SK-N-MC (cell line): ENCODE measurements around the gene CBX5.
"Not testable (repeated sequence)": the region's sequence is repeated elsewhere in the genome, so short reads cannot be mapped to it uniquely, and the experiment has no call there.

Source experiments
- DNase-seq: peaks from one replicate; pipeline ENCODE4 v3.0.0-alpha.2; 2011; ENCODE audit warnings: low read depth, low spot score
- H3K27ac ChIP-seq: fragments of 200-600 bp; sonication (generic); 2 replicates; pipeline ENCODE4 v1.5.1; 2016; ENCODE audit warnings: mixed run types
- H3K36me3 ChIP-seq: fragments of 200-600 bp; sonication (generic); 2 replicates; pipeline ENCODE4 v1.6.1; 2017; ENCODE audit warnings: antibody characterized with exemption, low read length, mixed read lengths; ENCODE audit not compliant: insufficient read depth
- H3K4me3 ChIP-seq: fragments of 200-600 bp; sonication (generic); 2 replicates; pipeline ENCODE4 v1.5.1; 2016
- H3K9ac ChIP-seq: fragments of 200-600 bp; sonication (generic); 2 replicates; pipeline ENCODE4 v1.8.0; 2017; ENCODE audit warnings: mixed run types, mixed read lengths; ENCODE audit not compliant: insufficient read length
- H3K9me3 ChIP-seq: fragments of 200-600 bp; sonication (generic); 2 replicates; pipeline ENCODE4 v1.6.1; 2017; ENCODE audit warnings: low read depth, mild to moderate bottlenecking, antibody characterized with exemption, low read length, moderate library complexity, mixed read lengths
- EZH2 ChIP-seq: fragments of 200-600 bp; sonication (generic); IDR thresholded peaks from one replicate; pipeline ENCODE4 v1.6.1; 2017; ENCODE audit warnings: antibody characterized with exemption
- FOXP2 ChIP-seq: optimal IDR thresholded peaks from 2 replicates; pipeline ENCODE3; 2011; ENCODE audit warnings: mild to moderate bottlenecking, moderate library complexity; ENCODE audit not compliant: insufficient read depth; ENCODE audit errors: extremely low read length, control extremely low read depth
- POLR2AphosphoS5 ChIP-seq: IDR thresholded peaks from 2 replicates; pipeline ENCODE4 v1.6.1; 2012; ENCODE audit warnings: mild to moderate bottlenecking, low read depth, low read length, borderline replicate concordance

CBX5 gene

GRCh38 chr12:54279632-54280467, at the start of gene CBX5:
Gene CBX5, minus strand, starts transcription at chr12:54280122. Its CDS starts 22,472 bp downstream, at chr12:54257650.
- H3K9ac ChIP-seq, result peak within 1 kb of the TSS; percentile 100
- peak; percentile 99 for DNase-seq
- H3K9me3 ChIP-seq, result no peaks in the 10 kb centered on the region
- H3K4me3 ChIP-seq, result peak within 1 kb of the TSS; percentile 100
- TF ChIP-seq POLR2AphosphoS5 (peak; percentile 95), EZH2 (no peak)
- H3K27ac ChIP-seq, result peak within 1 kb of the TSS; percentile 100
- H3K36me3 ChIP-seq, result peaks cover 68% of the 10 kb centered on the region

DNA sequence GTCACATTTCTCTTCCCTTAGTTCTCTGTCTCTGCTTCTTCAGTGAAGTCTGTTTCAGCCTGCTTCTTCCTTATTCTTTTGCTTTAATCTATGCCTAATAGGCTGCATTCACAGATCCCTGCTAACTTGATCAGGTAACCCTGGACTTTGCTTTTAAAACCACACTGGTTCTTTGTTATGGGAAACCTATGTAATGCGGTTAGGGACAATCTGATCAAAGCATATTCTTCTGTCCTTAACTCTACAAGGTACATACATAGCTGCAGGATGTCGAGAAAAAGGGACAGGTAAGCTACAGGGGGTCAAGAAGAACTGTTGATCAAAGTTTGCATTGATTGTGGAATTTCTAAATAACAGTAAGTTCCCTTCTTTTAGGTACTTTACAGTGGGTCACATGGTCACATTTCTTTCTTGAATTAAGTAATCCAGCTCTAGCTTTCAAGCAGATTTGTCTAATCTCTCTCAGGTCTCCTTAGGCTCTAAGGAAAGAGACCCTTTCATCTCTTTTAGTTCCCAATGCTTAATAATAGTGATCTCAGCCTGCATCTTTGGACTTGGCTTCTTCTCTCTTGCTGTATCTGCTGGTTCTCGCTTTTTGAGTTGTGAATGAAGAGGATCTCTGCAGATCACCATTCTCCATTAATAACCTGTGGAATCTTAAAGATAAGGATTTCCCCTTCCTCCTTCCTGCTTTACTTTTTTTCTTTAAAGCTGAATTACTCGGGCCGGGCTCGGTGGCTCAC, 48.8 kb upstream of the CBX5 start:
- Histone ChIP-seq H3K27ac (peak overlapping the region; percentile 23), H3K4me3 (no peak overlapping the region), H3K36me3 (no peaks in the 10 kb centered on the region), H3K9me3 (no peaks in the 10 kb centered on the region), H3K9ac (peak overlapping the region; percentile 37)
- TF ChIP-seq EZH2 (no peak), FOXP2 (no peak), POLR2AphosphoS5 (no peak)
- DNase-seq, result no peak

GRCh38 chr12:54325442-54326109, 45.7 kb upstream of the CBX5 start:
- Histone ChIP-seq H3K27ac (peak overlapping the region; percentile 29; the same call in 1 of the 2 replicates), H3K4me3 (peak overlapping the region; percentile 85), H3K9ac (peak overlapping the region; percentile 81)
- DNase-seq, H3K36me3 ChIP-seq, H3K9me3 ChIP-seq: not testable (repeated sequence)

DNA sequence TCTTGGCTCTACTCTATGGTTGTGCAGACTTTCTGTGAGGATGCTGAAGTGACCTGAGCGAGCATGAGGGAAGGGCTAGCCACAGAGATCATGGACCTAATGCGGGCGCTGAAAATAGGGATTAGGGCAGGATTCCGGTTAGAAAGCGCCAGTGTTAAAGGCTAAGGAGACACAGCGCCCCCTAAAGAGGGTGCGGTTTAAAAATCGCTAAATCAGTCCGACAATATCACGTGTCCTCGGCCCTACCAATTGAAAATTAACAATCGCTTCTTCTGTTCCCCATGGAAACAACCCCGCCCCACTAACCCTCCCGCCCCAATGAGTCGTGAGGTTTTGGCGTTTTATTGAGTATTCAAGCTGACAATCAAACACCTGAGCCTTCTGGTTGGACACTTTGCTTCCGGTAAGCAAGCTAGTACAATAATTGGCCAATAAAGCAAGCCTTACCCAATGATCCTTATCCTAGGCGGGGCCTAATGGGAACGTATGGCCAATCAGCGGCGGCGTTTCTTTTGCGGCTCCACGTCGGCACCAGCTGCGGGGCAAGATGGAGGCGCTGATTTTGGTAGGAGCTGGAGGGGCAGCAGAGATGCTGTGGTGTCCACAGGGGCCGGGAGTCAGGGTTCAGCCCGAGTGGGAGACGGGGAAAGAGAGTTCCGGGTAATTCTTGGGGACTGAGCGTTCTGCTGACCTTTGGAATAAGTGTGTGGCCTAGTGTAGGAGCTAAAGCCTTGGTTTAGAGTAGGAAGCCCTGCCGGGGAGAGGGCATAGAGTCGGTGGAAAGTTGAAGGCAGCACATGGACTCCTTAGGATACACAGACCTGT, 44.9 kb upstream of the CBX5 start, which contains the start of gene COPZ1:
Gene COPZ1 (plus strand): TSS at position 515 of the 825 bp plus-strand sequence. CDS start 33 bp downstream, at position 548.
- peak within 1 kb of the TSS; percentile 81 for H3K9ac ChIP-seq
- H3K27ac ChIP-seq, result peak within 1 kb of the TSS; percentile 78
- peak; percentile 99 for DNase-seq
- H3K4me3 ChIP-seq, result peak within 1 kb of the TSS; percentile 85
- H3K36me3 ChIP-seq, result no peaks in the 10 kb centered on the region
- TF ChIP-seq FOXP2 (no peak), POLR2AphosphoS5 (peak; percentile 83), EZH2 (no peak)
- no peaks in the 10 kb centered on the region for H3K9me3 ChIP-seq

GRCh38 chr12:54321363-54321762, 41.4 kb upstream of the CBX5 start:
- no peak for TF ChIP-seq FOXP2
- no peak for TF ChIP-seq POLR2AphosphoS5
- no peaks in the 10 kb centered on the region for H3K9me3 ChIP-seq
- no peak overlapping the region for H3K4me3 ChIP-seq
- no peak overlapping the region for H3K9ac ChIP-seq
- no peak for DNase-seq
- no peaks in the 10 kb centered on the region for H3K36me3 ChIP-seq
- no peak overlapping the region for H3K27ac ChIP-seq

- H3K9ac ChIP-seq, H3K36me3 ChIP-seq, H3K9me3 ChIP-seq, H3K27ac ChIP-seq, H3K4me3 ChIP-seq, DNase-seq: not testable (repeated sequence)
Observed at GRCh38 chr12:54312309-54312708, 32.4 kb upstream of the CBX5 start.

DNA sequence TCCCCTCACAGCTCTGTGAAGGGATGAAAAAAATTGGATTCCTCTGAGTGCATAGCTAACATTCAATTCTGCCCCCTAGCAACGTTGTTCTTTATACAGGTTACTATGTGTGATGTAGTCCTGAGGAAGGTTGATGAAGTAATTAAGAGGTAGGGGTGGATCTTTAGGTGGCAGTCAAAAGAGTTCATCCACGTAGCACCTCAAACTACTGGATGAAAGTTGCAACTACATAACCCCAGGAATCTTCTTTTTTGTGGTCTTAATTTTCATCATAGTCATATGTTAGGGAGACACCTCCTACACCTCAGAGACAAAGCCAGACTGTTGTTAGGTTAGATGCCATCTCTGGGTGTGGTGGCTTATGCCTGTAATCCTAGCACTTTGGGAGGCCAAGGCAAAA, 31.1 kb upstream of the CBX5 start:
- DNase-seq, result no peak
- Histone ChIP-seq H3K27ac (no peak overlapping the region), H3K4me3 (no peak overlapping the region), H3K36me3 (no peaks in the 10 kb centered on the region), H3K9ac (no peak overlapping the region), H3K9me3 (no peaks in the 10 kb centered on the region)
- TF ChIP-seq EZH2 (no peak), POLR2AphosphoS5 (no peak), FOXP2 (no peak)
